Stomach (tissue), 4 donors: ENCODE measurements around the gene NCAPG2.

Source experiments
- CTCF ChIP-seq, 7 experiments: fragments of 450-650 bp in 4 of 7; fragments of 200-600 bp in 3 of 7; sonication (generic) in 3 of 7; IDR thresholded peaks; one replicate each; pipeline ENCODE4 v1.5.1; 2016 to 2019; ENCODE audit warnings: antibody characterized with exemption in 7 of 7, control low read depth in 2 of 7, mild to moderate bottlenecking in 1 of 7
- EP300 ChIP-seq: sonication (generic); formaldehyde crosslinking; IDR thresholded peaks from one replicate; pipeline ENCODE4 v1.6.1; 2017; ENCODE audit warnings: antibody characterized with exemption
- POLR2A ChIP-seq, 4 donors: fragments of 450-650 bp; IDR thresholded peaks; one replicate each; pipeline ENCODE4 v1.6.1; 2016; ENCODE audit warnings: antibody characterized with exemption in 4 of 4, control low read depth in 2 of 4, mild to moderate bottlenecking in 1 of 4, moderate library complexity in 1 of 4
- POLR2AphosphoS5 ChIP-seq, 3 donors: sonication (generic); formaldehyde crosslinking; IDR thresholded peaks; one replicate each; pipeline ENCODE4 v1.6.1; 2016; ENCODE audit warnings: antibody characterized with exemption in 3 of 3

GRCh38 chr7:158663428-158663741, 41.2 kb downstream of the NCAPG2 start:
- TF ChIP-seq POLR2AphosphoS5 (IDR thresholded peaks at IDR 0.05) = no peak
- peak in 2 of 7 experiments; percentile 16 to 37 for TF ChIP-seq CTCF (IDR thresholded peaks at IDR 0.05)
- TF ChIP-seq POLR2A (IDR thresholded peaks at IDR 0.05) = no peak
- no peak for TF ChIP-seq EP300
